Stimulated activated CD8-positive, alpha-beta memory T cell treated with anti-CD3 and anti-CD28 coated beads, Interleukin-7, amount 100 ng/mL, for 48 hours (primary cell): ENCODE data around the gene ATP2B1.

Experiments
- DNase-seq, 2 donors: peaks; one replicate each; pipeline ENCODE4 v3.0.0-alpha.2; 2020; ENCODE audit warnings: low read depth in 1 of 2; ENCODE audit errors: extremely low read depth in 1 of 2

ATP2B1 gene

DNA sequence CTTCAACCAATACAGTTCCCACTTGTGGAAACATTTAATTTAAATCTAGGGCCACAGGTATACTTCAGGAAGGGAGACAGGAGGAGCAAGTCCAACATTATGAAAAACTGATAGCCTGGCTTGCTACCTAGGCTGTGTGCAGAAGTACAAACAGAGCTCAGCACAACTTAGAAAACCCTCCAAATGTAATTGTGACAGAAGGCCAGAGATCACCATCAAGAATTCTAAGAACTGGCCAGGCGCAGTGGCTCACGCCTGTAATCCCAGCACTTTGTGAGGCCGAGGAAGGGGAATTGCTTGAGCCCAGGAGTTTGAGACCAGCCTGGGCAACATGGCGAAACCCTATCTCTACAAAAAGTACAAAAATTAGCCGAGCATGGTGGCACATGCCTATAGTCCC lies 14.1 kb downstream of the ATP2B1 start:
- DNase-seq, result no peak

DNA sequence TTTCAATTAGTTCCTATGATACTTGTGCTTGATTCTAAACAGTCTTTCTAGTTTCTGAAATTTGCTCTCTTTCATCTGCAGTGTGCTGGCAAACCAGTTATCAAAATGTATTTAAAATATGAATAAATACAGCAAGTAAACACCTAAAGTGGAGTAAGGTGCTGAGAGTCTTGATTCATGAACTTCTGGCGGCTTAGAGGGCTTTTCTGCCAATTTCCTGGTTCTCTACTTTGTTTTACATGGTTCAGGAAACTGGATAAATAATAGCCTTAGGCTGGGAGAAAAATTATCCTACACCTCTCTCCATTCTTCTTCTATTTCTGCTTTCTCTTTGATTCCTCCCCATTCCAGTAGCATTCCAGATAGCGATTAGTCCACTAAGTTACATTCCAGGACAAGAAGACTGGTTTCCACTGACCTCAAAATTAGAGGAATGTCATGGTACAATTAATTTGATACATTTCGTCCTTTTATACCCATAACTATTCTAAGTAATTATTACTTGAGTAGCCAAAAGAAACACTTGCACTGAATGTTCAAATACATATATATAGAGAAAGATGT lies 14.9 kb downstream of the ATP2B1 start:
- DNase-seq, result no peak

DNA sequence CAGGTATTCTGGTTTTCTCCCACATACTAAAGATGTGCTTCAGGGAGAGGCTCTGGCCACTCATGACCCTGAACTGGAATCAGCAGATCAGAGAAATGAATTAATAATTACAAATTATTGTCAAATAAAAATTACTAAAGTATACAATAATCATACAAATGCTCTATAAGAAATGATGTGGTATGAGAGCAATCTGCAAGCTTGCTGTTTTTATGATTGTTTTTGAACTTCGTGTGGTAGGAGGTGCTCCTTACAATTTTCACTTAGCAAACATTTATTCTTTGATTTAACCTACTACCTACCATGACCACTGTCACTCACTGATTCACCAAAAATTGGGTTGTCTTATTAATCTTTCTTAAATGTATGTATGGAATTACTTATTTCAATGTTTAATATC lies 16.2 kb downstream of the ATP2B1 start:
- DNase-seq, result no peak

DNA sequence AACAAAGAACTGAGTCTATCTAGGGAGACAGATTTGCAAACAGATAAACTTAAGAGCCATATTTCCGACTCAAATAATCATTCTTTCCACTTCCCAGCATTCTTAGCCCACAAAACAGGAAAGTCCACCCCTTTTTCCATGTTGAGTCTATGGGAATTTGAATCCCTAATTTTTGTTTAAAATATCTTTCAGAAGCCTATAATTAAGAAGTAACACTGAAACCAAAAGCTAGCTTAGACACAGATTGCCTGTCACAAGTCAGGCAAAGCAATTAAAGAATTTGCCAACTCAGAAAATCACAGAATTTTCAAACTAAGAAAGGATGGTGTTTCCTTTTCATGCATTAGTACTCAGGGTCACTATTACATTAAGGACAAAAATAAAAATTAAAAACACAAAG lies 17.0 kb downstream of the ATP2B1 start:
- no peak for DNase-seq

DNA sequence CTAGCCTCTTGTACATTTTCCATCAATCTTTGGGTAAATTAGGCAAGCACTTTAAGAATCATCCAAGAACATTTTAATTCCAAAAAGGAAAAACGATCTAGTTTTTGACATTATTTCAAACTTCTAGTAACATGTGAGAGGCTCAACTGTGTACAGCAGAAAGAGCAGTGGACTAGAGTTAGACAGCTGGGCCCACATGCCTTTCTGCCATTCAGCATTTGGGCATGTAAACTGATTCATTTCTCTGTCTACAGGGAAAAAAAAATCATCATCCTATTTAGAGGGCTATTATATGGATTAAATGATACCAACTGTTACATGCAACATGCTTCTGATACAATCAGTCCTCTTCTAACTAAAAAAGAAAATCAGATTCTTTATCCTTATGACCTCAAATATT lies 17.7 kb downstream of the ATP2B1 start:
- no peak for DNase-seq

DNA sequence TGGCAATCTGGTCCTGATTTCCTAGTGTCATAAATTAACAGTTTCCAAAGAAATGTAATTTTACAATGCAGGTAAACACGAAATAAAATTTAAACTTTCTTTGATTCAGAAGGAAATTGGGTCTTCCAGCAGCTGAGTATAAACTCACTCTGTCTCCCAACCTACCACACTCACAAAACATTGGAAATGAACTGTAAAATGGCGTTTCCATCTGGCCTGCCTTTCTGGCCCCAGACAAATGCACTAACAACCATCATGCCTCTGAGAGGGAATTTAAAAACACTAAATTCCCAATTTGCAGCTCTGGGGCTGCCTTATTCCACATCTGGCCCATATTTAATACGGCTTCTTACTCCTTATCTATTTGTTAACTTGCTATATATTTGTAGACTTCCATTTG lies 19.3 kb downstream of the ATP2B1 start:
- no peak for DNase-seq

DNA sequence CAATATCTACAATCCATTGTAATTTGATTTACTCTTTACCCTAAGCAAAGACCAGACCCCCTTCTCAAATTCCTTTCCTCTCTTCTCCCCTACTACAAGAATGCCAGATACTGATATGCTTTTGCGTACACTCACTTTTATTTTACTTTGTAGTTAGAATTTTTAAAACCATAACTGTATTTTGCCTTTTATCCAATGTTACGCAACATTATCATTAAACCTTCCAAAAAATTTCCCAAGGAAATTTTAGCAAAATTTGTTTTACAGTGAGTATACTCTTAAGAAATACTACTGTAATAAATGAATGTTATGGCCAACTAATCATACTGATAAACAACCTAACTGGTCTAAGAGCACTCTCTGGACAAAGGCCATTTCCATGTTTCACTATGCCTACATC lies 22.3 kb downstream of the ATP2B1 start:
- no peak for DNase-seq

DNA sequence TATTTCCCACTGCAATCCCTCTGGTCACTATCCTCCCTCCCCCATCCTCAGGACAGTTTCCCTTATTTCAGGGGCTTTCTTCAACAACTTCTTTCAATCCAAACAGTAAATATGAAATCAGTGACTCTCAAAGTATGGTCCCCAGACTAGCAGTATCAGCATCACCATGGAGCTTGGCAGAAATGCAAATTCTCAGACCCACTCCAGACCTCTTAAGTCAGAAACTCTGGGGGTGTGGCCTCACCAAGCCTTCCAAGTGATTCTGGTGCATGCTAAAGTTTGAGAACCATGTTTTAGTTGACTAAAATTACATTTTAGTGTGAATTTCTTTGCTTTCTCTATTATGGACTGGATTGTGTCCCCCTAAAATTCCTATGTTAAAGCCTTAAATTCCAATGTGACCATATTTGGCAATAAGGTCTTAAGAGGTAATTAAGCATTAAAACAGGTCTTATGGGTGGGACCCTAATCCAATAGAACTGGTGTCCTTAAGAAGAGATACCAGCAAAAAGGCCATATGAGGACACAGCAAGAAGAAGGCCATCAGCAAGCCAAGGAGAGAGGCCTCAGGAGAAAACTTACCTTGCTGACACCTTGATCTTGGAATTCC lies 23.2 kb downstream of the ATP2B1 start:
- no peak for DNase-seq

DNA sequence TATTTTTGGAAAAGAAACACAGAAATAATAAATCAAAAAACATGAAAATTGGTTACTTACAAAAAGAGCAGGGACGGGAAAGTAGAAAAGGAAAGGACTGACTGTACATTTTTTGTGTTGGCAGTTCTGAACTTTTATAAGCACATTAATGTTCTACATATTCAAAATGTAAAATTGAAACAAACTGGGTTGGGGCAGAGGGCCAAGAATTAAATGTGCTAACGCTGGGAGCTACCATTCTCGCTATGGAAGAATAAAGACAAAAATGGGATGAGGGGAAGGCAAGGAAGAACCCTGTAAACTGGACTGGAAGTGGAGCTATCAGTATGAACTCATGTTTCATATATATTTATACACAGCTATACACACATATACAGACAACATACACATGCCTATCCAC lies 24.5 kb downstream of the ATP2B1 start:
- DNase-seq, result no peak

DNA sequence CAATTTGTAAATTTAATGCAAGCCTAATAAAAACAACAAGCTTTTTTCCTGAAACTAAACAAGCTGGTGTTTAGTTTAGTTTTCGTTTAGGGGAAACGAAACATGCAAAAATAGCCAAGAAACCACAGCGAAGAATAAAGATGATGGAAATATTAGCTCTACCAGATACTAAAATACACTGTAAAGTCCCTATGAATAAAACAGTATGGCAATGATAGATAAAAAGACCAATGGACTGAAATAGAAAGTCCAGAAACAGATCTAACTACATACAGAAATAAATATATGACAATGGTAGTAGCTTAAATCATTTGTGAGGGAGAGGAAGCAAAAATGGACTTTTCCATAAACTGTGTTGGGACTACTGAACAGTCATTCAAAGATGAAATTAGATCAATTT lies 26.4 kb downstream of the ATP2B1 start:
- no peak for DNase-seq

DNA sequence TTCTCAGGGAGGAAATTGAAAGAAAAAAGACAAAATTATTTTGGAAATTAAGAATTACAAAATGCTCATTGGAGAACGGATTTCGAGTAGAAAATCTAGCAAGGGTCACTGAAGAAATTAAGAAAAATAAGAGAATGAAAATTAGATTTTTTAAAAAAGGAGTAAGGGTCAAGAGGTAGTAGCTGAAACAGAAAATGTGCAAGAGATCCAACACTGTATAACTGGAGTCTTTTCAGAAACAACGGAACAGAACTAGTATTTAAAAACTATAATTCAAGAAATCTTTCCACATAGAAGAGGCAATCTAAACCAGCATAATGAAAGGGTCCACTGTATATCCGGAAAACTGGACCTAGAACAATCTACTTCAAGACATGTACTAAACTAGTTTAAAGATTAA lies 28.2 kb downstream of the ATP2B1 start:
- no peak for DNase-seq

DNA sequence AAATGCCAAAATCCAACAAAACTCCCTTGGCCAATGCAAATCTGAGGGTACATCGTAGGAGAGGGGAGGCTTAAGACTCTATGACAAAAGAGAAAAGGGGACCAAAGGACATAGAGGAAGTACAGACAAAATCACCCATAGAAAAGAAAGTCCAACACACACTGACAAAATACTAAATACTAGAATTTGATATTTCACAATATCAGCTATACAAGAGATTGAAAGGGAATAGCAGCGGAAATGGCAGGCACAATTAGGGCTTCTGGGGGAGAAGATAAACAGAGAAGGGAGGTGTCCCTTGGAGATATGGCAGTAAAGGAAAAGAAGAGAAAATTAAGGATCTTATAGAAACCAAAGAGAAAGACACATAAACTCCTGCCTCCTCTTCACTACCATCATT lies 29.0 kb downstream of the ATP2B1 start:
- no peak for DNase-seq

DNA sequence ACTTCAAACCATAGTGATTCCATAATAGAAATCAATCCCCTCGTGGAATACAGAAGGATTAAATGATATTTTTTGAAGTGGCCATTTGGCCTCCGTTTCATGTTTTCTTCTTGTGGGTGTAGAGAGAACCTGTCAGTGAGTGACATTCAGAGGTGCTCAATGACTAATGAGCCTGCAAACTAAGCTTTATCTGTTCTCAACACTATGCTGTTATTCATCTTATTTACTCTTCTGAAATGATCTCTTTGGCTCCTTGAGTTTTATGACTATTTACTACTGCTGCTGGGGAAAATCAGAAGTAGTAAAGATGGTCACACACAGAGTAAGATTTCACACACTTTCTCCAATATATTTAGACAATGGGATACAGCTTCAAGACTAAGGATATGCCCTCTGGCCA lies 30.4 kb downstream of the ATP2B1 start:
- DNase-seq, result no peak

DNA sequence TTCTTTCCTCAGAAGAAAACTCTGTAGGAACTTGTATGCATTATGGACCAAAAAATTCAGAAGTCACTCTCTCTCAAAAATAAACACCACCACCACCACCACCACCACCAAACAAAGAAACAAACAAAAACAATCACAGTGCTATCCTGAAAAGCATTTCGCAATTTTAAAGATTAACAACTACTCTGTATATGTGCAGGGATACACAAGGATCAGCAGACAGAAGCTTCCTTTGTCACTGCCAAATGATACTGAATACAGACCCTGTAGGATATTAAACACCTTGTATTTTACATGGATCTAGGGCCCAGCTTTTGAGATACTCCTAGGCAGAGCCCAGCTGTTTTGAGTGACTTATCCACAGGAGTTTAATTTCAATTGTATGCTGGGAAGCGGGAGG lies 31.7 kb downstream of the ATP2B1 start:
- no peak for DNase-seq

DNA sequence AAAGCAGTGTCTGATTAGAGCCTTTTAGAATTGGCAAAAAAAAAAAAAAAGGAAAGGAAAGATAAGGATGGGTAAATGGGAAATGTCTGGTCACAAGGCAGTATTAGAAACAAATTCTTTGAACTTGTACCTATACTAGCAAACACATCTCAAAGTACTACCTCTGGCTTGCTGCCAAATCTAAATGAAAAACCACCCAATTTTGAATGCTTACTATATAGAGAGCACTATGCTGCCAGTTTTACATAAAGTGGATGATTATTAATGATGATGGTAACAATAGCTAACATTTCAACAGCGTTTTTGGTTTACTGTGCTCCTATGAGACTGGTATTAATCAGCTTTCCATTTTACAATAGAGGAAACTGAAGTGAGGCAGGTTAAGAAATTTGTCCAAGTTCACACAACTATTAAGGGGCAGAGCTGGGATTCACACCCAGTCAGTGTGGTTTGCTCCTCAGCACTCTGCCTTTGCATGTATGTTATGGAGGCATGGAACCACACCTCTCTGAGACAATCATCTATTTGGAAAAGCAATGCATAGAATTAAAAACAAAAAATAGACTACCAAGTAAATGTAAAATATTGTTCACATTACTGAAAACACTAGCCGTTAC lies 34.2 kb downstream of the ATP2B1 start:
- DNase-seq, result no peak

DNA sequence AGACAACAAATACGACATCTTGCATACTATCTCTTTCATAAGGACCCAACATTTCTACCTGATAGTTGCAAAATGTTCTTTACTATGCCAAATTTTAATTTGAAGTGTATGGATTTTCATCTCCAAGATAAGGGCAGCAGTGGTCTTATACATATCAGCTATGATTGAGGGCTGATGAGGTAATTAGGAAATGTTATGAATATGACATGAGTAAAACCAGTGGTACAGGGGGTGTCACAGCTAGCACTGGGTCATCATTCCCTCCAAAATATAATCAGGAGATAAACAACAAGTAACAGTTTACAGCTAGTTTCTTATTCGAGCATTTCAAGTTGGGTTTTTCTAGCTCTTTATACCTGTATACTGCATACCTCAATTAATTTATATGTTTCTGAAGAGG lies 35.0 kb downstream of the ATP2B1 start:
- no peak for DNase-seq

DNA sequence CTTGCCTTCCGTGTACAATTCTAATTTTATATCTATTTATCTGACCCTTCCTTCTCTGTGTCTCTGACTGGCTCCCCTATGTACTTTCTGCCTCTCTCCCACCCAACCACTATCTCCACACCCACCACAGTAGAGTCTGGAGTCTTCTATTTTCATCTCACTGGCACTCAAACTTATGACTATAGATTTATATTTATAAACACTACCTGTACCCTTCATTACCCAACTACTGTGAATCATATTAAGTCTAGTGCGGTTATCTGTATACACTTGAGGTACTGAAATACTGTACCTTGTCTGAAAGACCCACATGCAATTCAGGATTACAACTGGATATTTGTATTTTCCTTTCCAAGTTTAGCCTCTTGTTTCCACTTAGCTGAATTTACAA lies 36.1 kb downstream of the ATP2B1 start:
- no peak for DNase-seq

DNA sequence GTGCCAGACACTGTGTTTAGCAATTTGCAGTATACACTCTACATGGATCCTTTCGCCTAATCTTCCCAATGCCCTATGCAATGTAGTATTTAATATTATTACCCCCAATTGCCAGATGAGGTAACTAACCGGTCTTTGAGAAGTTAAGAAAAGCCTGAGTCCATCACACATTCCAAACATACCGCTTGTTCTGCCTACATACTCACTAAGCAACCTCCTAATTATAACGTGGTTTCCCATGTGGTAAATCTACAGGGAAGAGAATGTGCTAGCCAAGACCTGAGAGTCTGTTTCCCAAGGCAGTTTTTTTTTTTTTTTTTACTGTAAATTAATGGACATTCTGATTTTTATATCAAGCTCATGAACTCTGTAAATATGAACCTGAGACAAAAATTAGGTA lies 37.2 kb downstream of the ATP2B1 start:
- no peak for DNase-seq

DNA sequence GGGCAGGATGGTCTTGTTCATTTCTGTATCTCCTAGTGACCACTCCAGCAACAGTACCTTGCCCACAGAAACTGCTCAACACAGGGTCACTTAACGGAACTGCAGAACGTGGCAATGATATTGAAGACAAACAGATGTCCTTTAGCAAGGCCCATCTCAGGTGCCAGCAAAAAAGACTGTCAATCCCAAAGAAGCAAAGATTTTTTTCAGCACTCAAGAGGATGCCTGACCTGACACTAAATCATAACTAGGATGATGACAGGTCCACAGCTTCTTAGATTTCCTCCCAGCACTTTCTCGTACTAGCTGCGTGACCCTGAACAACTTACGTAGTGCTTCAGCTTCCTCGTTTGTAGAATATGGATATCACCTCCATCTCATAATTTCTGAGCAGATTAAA lies 39.4 kb downstream of the ATP2B1 start:
- DNase-seq, result no peak

DNA sequence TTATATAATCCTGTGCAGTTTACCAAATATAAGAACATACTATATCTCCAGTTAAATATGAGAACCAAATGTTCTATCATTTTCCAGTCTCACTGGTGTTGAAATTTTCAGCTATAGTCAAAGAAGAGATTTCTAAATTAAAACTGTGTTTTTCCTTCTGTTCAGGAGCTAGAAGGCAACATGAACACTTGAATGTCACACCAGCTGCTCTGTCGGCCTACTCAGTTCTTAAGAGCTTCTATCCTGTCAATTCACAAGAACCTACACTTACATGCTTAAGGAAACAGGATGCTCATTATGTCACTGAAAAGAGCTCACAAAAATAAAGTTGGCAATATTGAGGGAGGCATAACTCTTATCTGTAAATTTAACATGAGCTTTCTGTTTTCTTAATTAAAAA lies 43.1 kb downstream of the ATP2B1 start:
- no peak for DNase-seq

DNA sequence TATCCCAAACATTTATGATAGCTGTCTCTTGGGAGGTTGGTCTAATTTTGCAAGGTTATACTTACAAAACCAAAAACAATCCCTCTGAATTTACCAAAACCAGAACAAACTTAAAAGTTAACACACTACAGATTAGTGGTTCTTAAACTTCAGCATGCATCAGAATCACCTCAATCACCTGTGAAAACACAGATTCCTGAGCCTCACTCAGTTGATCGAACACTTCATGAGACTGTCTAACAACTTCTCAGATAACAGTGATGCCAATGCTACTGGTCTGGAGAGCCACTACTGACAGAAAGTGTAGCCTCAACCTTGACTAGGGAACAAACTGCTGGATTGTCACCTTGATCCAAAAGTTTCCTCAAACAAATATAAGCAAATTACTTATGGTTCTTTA lies 44.2 kb downstream of the ATP2B1 start:
- DNase-seq, result no peak

DNA sequence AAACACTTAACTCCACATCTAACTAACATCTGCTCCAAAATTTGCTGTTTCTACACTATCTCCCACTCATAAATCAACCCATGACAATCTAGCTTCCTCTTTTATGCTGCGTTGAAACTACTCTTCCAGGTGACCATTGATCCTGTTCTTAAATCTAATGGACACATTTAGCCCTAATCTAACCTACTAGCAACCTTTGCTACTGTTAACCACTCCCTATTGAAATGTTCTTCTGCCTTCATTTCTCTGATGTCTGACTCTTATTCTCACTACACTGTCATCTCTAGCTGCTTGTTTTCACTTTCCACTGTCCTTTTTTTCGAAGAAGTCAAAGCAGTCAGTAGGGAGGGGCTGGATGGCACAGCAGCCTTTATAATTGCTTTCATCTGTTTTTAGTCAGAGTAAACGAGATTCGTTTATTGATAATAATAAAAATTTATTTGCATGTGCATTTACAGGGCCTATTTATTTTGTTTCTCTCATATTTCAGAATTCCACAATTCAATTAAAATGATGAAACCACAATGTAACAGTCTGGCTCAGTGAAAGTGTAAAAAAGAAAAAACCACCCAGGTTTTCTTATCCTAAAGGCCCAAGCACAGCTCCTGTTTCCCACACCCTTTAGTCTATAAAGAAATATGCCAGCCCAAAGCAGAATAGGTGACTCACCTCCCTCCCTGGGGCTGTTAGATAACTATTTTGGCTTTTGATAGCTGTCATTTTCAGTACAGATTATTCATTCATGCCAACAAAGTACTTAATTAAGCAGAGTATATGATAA lies 44.9 kb downstream of the ATP2B1 start:
- no peak for DNase-seq
